Small intestine (tissue), 7 donors: Measurements from ENCODE around the gene MRAP. TPM values are rescaled to one million over a fixed set of nuclear protein-coding genes. Genes with fewer than 3 reads are reported as not detected.
A peak's percentile ranks its signal among the peaks of the same experiment; 100 is the strongest.

Experiments
- DNase-seq, 2 donors: peaks; one replicate each; pipeline versions ENCODE4 v3.0.0 to v3.0.0-alpha.2; 2013
- FAIRE-seq: peaks from 2 replicates; lab custom pipeline; 2012; peaks lifted over from hg19 to GRCh38; lab: Jason Lieb, UNC
- H3K27ac ChIP-seq, 3 donors: one replicate each; pipeline ENCODE4 v1.5.1; 2013; ENCODE audit warnings: low read length in 2 of 3, mild to moderate bottlenecking in 2 of 3, control low read depth in 1 of 3, inconsistent platforms in 1 of 3, low read depth in 1 of 3, moderate library complexity in 1 of 3
- H3K27me3 ChIP-seq, 3 donors: one replicate each; pipeline ENCODE4 v1.6.1; 2013; ENCODE audit warnings: low read length in 3 of 3, inconsistent platforms in 1 of 3; ENCODE audit not compliant: control insufficient read depth in 3 of 3, insufficient read depth in 3 of 3
- H3K36me3 ChIP-seq, 3 donors: one replicate each; pipeline ENCODE4 v1.6.1; 2013; ENCODE audit warnings: low read length in 3 of 3, inconsistent platforms in 1 of 3, low read depth in 1 of 3, mild to moderate bottlenecking in 1 of 3, moderate library complexity in 1 of 3; ENCODE audit not compliant: control insufficient read depth in 3 of 3, insufficient read depth in 2 of 3
- H3K4me1 ChIP-seq, 3 donors: one replicate each; pipeline ENCODE4 v1.6.1; 2013; ENCODE audit warnings: low read length in 2 of 3, inconsistent platforms in 1 of 3, low read depth in 1 of 3, mild to moderate bottlenecking in 1 of 3, moderate library complexity in 1 of 3; ENCODE audit not compliant: control insufficient read depth in 3 of 3, insufficient read depth in 2 of 3
- H3K4me3 ChIP-seq, 3 donors: one replicate each; pipeline ENCODE4 v1.5.1; 2013; ENCODE audit warnings: low read length in 3 of 3, control low read depth in 1 of 3, inconsistent platforms in 1 of 3, low read depth in 1 of 3, mild to moderate bottlenecking in 1 of 3, moderate library complexity in 1 of 3
- H3K9me3 ChIP-seq, 2 donors: one replicate each; pipeline ENCODE4 v1.6.1; 2013; ENCODE audit warnings: low read depth in 1 of 2, low read length in 1 of 2; ENCODE audit not compliant: control insufficient read depth in 2 of 2, insufficient read depth in 1 of 2
- WGBS, 3 donors: extraction: QIAGEN DNeasy Blood & Tissue Kit; methylation state at CpG; one replicate each; pipeline ENCODE4 v1.1.7; 2013; 5-methylcytosine and 5-hydroxymethylcytosine counted together
- polyA plus RNA-seq, 4 donors: library from polyadenylated mRNA; stranded (reverse) in 3 of 4; unstranded in 1 of 4; fragments of 200-250 nt in 3 of 4; fragments of 120-200 nt in 1 of 4; gene quantifications; one replicate each; pipeline versions ENCODE4 v1.2.1 to v1.2.3, GENCODE V29; 2013
- donor health status: healthy with polysubstance abuse.
- donor health status: control.
- donor health status: control.
- donor health status: Bipolar disorder and iron deficiency.
- donor health status: healthy.

MRAP gene
- polyA plus RNA-seq, 4 donors: 0.13 to 8.5 TPM; not detected in 2

DNA sequence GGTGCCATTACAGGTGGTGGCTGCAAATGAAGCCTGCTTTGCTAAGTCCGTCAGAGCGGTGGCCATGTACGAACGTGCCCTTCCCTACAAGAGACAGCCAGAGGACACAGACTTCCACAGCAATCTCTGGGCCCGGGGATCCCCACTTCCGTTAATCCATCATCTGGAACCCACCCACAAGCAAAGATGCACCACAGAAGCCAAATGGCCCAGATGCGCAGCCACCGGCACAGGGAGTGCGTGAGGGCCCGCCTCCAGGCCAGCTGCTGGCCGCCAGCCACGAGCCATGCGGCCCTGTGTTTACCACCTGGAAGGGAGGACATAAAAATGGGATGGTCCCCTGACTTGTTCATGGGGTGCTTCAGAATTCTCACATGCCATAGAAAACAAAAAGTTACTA lies 22.1 kb downstream of the MRAP start:
- 90 to 96% (median 94%) methylated on average over 13 of the region's 13 CpGs for WGBS, 3 donors
- Histone ChIP-seq H3K4me3 (no peak overlapping the region), H3K27me3 (no peaks in the 10 kb centered on the region), H3K27ac (no peak overlapping the region), H3K9me3 (no peaks in the 10 kb centered on the region), H3K4me1 (no peaks in the 10 kb centered on the region), H3K36me3 (peaks cover 10 to 83% (median 23%) of the 10 kb centered on the region in 3 donors)
- DNase-seq: no peak
- no peak for FAIRE-seq

DNA sequence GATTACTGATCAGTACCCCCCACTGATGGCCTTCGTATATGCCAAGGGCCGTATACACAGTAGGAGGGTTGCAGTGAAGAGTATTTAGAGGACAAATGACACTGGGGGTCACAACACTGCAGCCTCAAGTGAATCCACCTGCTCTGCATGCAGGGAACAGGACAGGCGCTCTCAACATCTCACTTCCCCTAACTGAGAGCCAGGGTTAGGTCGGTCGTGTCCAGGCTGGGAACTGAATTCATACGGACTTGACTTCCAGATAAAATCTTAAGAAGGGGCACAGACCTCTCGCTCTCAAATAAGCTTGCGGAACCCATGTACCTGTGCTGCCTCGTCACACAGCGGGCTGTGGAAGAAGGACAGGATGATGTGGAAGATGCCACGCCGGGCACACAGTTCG lies 22.8 kb downstream of the MRAP start:
- no peaks in the 10 kb centered on the region for H3K27me3 ChIP-seq
- H3K4me1 ChIP-seq: no peaks in the 10 kb centered on the region
- H3K27ac ChIP-seq: no peak overlapping the region
- peaks cover 8 to 79% (median 17%) of the 10 kb centered on the region in 3 donors for H3K36me3 ChIP-seq
- whole genome bisulfite sequencing, 3 donors: 93 to 98% (median 95%) methylated on average over 13 of the region's 13 CpGs
- no peaks in the 10 kb centered on the region for H3K9me3 ChIP-seq
- DNase-seq (no peak), FAIRE-seq (no peak)
- no peak overlapping the region for H3K4me3 ChIP-seq

DNA sequence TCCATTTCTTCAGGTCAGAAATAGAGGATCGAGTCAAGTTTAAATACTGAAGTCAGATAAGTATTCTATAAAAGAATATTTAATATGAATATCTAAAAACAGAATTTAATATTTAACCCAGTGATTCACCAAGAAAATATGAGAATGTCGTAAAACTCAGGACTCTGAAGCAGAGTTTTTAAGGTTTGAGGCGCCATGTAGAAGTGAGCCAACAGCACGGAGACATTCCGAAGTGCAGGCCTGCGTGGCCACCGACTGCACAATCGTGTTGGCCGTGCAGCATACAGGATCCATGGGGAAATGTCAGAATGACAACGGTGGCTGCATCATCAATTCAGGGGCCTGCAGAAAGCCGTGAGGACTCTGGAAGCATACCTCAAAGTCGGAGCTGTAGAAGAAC lies 23.4 kb downstream of the MRAP start:
- no peak for FAIRE-seq
- 79 to 87% (median 87%) methylated on average over 12 of the region's 12 CpGs for WGBS, 3 donors

DNA sequence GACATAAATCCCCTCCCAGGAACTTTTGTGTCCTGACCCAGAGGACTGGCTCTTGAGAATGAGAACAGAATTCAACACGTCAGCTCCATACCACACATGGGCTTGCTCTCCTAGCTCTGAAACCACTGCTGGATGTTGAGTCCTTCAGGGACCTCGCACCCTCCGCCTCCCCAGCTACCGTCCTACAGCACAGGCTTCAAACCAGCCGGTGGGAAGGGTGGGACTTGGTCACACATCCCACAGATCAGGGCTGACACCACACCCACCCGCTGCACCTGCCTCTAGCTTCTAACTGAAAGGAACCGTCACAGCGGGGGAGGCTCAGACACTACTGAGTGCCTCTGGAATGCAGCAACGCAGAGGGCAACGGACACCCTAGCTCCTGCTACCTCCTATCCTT lies 24.0 kb downstream of the MRAP start:
- Histone ChIP-seq H3K4me1 (no peaks in the 10 kb centered on the region), H3K27ac (no peak overlapping the region), H3K27me3 (no peaks in the 10 kb centered on the region), H3K36me3 (peaks cover 4 to 69% (median 15%) of the 10 kb centered on the region in 3 donors), H3K4me3 (no peak overlapping the region), H3K9me3 (no peaks in the 10 kb centered on the region)
- WGBS, 3 donors: 87 to 93% (median 93%) methylated on average over 10 of the region's 10 CpGs
- FAIRE-seq: no peak
- DNase-seq: no peak

More for the DNA sequence above, 23.4 kb downstream of the MRAP start:
- no peaks in the 10 kb centered on the region for H3K9me3 ChIP-seq
- no peak overlapping the region for H3K4me3 ChIP-seq
- H3K4me1 ChIP-seq: no peaks in the 10 kb centered on the region
- no peak overlapping the region for H3K27ac ChIP-seq
- no peak for DNase-seq
- no peaks in the 10 kb centered on the region for H3K27me3 ChIP-seq
- H3K36me3 ChIP-seq: peaks cover 4 to 75% (median 15%) of the 10 kb centered on the region in 3 donors

DNA sequence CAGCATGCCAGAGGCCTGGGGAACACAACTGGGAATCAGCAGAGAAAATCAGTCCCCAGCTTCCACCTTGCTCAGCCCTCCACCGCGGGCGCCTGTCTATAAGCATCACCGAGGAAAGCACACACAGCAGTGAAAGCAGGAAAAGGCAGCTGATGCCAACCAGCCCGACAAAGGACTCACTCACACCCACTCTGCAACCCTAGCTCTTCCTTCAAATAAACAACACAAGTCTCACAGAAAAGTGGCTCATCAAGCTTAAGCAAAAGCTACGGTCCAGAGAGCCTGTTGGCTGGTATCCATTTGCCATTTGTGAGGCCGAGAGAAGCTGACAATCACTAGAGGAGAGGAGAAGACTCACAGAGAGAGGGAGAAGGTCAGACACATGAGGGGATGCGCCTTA lies 27.1 kb downstream of the MRAP start:
- 92 to 94% (median 94%) methylated on average over 8 of the region's 8 CpGs for WGBS, 3 donors
- Histone ChIP-seq H3K27me3 (no peaks in the 10 kb centered on the region), H3K4me1 (no peaks in the 10 kb centered on the region), H3K9me3 (no peaks in the 10 kb centered on the region), H3K27ac (no peak overlapping the region), H3K36me3 (peaks cover 3 to 55% (median 13%) of the 10 kb centered on the region in 3 donors), H3K4me3 (no peak overlapping the region)
- no peak for DNase-seq
- FAIRE-seq: no peak

GRCh38 chr21:32328595-32328994 lies 29.9 kb downstream of the MRAP start:
- FAIRE-seq (no peak), DNase-seq (no peak)
- Histone ChIP-seq H3K9me3 (no peaks in the 10 kb centered on the region), H3K27me3 (no peaks in the 10 kb centered on the region), H3K36me3 (peaks cover 3 to 40% (median 6%) of the 10 kb centered on the region in 3 donors), H3K4me1 (peaks cover 0 to 6% (median 0%) of the 10 kb centered on the region in 3 donors), H3K27ac (peak overlapping the region in 2 of 3 donors; percentile 60 to 69), H3K4me3 (no peak overlapping the region)
- WGBS, 3 donors: 67 to 92% (median 82%) methylated on average over 3 of the region's 3 CpGs

- peaks cover 0 to 6% (median 0%) of the 10 kb centered on the region in 3 donors for H3K4me1 ChIP-seq
- H3K36me3 ChIP-seq: peaks cover 4 to 40% (median 6%) of the 10 kb centered on the region in 3 donors
- FAIRE-seq: no peak
- 70 to 90% (median 88%) methylated on average over 2 of the region's 2 CpGs for WGBS, 3 donors
- no peak for DNase-seq
- H3K27ac ChIP-seq: peak overlapping the region in 2 of 3 donors; percentile 60 to 69
- no peaks in the 10 kb centered on the region for H3K9me3 ChIP-seq
- H3K27me3 ChIP-seq: no peaks in the 10 kb centered on the region
- H3K4me3 ChIP-seq: no peak overlapping the region
Observed at GRCh38 chr21:32329331-32329730, 30.7 kb downstream of the MRAP start.

- FAIRE-seq: no peak
- Histone ChIP-seq H3K4me3 (no peak overlapping the region), H3K36me3 (peaks cover 3 to 40% (median 9%) of the 10 kb centered on the region in 3 donors), H3K27ac (peak overlapping the region in 1 of 3 donors; percentile 22), H3K27me3 (no peaks in the 10 kb centered on the region), H3K9me3 (no peaks in the 10 kb centered on the region), H3K4me1 (peaks cover 0 to 6% (median 0%) of the 10 kb centered on the region in 3 donors)
- WGBS, 3 donors: 85 to 95% (median 92%) methylated on average over 3 of the region's 3 CpGs
- DNase-seq: no peak
Observed at GRCh38 chr21:32329776-32330175, 31.1 kb downstream of the MRAP start.

DNA sequence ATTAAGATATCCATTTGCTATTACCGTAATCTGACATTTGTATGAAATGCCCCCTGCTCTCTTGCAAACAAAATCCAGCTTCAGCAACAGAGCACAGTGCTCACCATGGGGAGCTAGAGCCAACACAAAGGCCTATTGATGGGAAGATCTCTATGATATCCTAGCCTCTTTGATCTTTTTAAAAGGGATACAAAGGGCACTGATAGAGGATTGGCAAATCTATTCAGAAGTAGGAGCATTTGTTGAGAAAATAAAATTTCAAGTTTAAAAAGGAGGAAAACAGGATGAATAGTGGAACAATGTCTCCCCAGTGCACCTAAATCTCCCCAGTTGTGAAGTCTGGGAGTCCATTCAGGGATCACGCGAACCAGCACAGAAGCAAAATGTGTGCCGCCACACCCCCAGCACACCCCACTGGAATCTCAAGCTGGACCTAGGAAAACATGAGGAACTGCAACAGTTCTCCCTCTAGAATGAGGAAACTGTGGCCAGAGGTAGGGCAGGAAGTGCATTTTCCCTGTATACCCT lies 32.2 kb downstream of the MRAP start:
- H3K9me3 ChIP-seq: no peaks in the 10 kb centered on the region
- H3K27ac ChIP-seq: peak overlapping the region in 2 of 3 donors; percentile 11 to 42
- WGBS, 3 donors: 27 to 72% (median 57%) methylated on average over 4 of the region's 4 CpGs
- H3K4me3 ChIP-seq: no peak overlapping the region
- peaks cover 3 to 42% (median 16%) of the 10 kb centered on the region in 3 donors for H3K36me3 ChIP-seq
- DNase-seq (peak; percentile 17 to 34), FAIRE-seq (no peak)
- peaks cover 0 to 6% (median 0%) of the 10 kb centered on the region in 3 donors for H3K4me1 ChIP-seq
- no peaks in the 10 kb centered on the region for H3K27me3 ChIP-seq
